ENCODE results near the gene PRELID2.

DNA sequence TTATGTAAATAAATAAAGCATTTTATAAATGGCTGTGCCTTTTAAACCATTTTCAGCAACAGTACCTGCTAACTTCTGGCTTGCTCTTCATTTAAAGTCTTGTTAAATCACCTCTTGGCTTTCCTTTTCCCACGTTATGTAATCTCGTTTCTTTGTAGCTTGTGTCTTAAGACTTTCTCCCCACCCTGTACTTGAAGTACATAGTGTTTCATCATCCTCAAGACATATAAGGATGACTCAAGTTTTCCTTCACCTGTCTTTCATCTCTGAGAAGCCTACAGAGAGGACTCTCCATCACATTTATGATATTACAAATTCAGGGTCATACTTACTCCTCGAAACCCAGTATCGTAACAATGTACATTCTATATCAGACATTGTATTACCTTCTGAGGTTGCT lies 33.9 kb downstream of the PRELID2 start:
- TF ChIP-seq CTCF (IDR thresholded peaks at IDR 0.05) (no peak), USF2 (IDR thresholded peaks at IDR 0.05) (no peak), HMGXB4 (CRISPR knock-in tag; IDR thresholded peaks at IDR 0.05; ENCODE audit: borderline replicate concordance) (no peak), NR3C1 (IDR thresholded peaks at IDR 0.05) (no peak), ESRRA (IDR thresholded peaks at IDR 0.05; ENCODE audit: borderline replicate concordance, low read length) (no peak), EP300 (IDR thresholded peaks at IDR 0.05) (no peak), HDAC2 (IDR thresholded peaks at IDR 0.05) (no peak), RAD21 (conservative IDR thresholded peaks at IDR 0.05 in 1 of 2, IDR thresholded peaks at IDR 0.05 in 1 of 2) (no peak), FOXS1 (CRISPR knock-in tag; IDR thresholded peaks at IDR 0.05) (no peak), TP53 (CRISPR knock-in tag; IDR thresholded peaks at IDR 0.05) (no peak), SREBF2 (IDR thresholded peaks at IDR 0.05) (no peak), SMC3 (IDR thresholded peaks at IDR 0.05) (no peak)

Measured in A549 (cell line).